Motor neuron (in vitro differentiated cells): Measurements from ENCODE around the gene MAML2. TPM values are rescaled to one million over a fixed set of nuclear protein-coding genes. Genes with fewer than 3 reads are reported as not detected.

ENCODE experiments used
- ATAC-seq, 8 experiments: fragments of 200-7000 bp; cut with Tn5 transposase; replicated peaks in 6 of 8; 2 replicates each; pipeline ENCODE4 v1.8.0; 2021; ENCODE audit warnings: mild to moderate bottlenecking in 8 of 8, moderate library complexity in 8 of 8
- H3K27ac ChIP-seq, 2 donors: fragments of 250-450 bp; sonication (Bioruptor Pico); 2 replicates each; pipeline ENCODE4 v1.9.0; 2021; ENCODE audit warnings: antibody characterized with exemption in 2 of 2, mild to moderate bottlenecking in 2 of 2, moderate library complexity in 1 of 2
- H3K4me1 ChIP-seq, 2 donors: fragments of 250-450 bp; sonication (Bioruptor Pico); replicated peaks in 1 of 2; 2 replicates each; pipeline ENCODE4 v1.6.1; 2021; ENCODE audit warnings: antibody characterized with exemption in 2 of 2, mild to moderate bottlenecking in 2 of 2, moderate library complexity in 1 of 2
- H3K4me3 ChIP-seq, 5 donors: fragments of 250-450 bp; sonication (Bioruptor Pico); 2 replicates each; pipeline ENCODE4 v1.9.0; 2021; ENCODE audit warnings: antibody characterized with exemption in 5 of 5, mild to moderate bottlenecking in 5 of 5, moderate library complexity in 4 of 5
- WGBS, 10 experiments: fragments of 450-650 bp; shearing (Covaris generic); methylation state at CpG; one replicate each; pipeline ENCODE4 v1.0.0; 2022; 5-methylcytosine and 5-hydroxymethylcytosine counted together
- in situ Hi-C, 9 experiments: fragments of 400-800 bp; cut with MboI; loops; one replicate each; pipeline ENCODE4 v1.15.0; 2021; ENCODE audit warnings: low sequenced_read_pairs in 9 of 9, low pct_unique_long_range_greater_than_20kb in 2 of 9; ENCODE audit not compliant: unreplicated experiment in 9 of 9
- total RNA-seq, 8 experiments: library from RNA; unstranded; fragments of 300-600 nt; gene quantifications; 2 replicates each; pipeline versions ENCODE4 v1.2.3 to v1.2.4, GENCODE V29; 2022

The MAML2 gene
- total RNA-seq, 8 experiments from 2014 or later, result 4.9 to 21.2 (median 6.4) TPM

DNA sequence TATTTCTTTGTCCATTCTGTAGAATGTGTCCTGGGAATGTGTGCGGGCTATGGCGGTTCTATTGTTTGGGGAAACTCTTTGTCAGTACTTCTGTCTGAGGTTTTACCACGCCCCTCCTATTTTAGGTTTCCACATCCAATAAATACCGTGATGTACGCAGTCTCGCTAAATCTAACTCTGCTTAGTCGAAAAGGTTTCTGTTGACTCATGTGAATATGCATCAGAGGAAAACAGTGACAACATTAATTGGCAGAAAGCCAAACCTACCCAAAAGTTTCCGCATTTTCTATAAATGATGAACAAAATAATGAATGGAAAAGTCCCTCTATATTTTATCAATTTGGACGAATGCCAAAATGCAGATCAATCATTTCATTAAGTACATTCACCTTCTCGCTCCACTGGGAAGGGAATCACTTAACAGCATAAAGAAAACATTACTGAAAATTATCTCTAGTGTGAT lies 143.4 kb downstream of the MAML2 start:
- H3K4me1 ChIP-seq, result peaks cover 41 to 45% of the 10 kb centered on the region in 2 donors
- no peak overlapping the region for H3K4me3 ChIP-seq
- H3K27ac ChIP-seq, result no peak overlapping the region
- 68 to 100% (median 85%) methylated on average over 2 to 10 of the region's 10 CpGs for WGBS, 10 experiments
- in situ Hi-C loops, result no loop called here
- ATAC-seq, result no peak

DNA sequence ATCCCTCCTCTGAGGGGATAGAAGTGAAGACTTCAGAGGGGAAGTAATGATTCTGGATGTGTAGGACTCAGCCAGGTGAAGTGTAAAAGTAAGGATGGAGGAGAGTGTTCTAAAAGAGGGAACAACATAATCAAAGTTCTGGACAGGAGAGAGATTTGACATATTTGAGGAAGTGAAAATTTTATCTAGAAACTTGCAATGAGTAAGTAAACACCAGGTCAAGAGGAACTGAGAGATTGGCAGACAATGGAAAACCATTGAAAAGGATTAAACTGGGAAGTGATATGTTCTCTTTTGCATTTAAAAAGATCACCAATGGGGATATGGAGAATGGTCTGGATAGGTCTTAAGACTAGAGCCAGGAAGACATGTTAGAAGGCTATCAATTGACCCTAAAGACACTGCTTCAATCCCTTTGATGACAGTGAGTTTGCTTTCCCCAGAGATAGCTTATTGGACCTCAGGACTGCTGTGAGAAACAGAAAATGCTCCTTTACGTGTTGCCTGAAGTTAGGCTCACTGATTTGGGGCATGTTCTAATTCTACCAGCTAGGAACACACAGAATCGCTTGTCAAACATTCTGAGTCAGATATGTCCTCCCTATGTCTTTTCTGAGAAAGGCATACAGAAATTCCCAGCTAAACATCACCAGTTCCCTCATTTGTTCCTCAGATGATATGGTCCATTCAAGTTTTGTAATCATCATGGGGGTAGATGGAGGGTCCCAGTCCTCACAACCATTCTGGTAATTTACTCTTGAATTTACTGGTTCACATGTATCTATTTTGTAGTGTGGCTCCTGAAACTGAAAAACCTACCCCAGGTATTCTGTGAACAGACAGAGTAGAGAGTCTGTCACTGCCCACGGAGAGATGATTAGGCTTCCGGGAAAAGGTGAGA lies 144.9 kb downstream of the MAML2 start:
- Histone ChIP-seq H3K4me1 (peaks cover 47 to 58% of the 10 kb centered on the region in 2 donors), H3K4me3 (no peak overlapping the region), H3K27ac (peak overlapping the region in 1 of 2 donors; percentile 22)
- WGBS, 10 experiments, result 81 to 100% (median 93%) methylated on average over 1 to 4 of the region's 4 CpGs
- in situ Hi-C loops, result no loop called here
- ATAC-seq, result no peak

DNA sequence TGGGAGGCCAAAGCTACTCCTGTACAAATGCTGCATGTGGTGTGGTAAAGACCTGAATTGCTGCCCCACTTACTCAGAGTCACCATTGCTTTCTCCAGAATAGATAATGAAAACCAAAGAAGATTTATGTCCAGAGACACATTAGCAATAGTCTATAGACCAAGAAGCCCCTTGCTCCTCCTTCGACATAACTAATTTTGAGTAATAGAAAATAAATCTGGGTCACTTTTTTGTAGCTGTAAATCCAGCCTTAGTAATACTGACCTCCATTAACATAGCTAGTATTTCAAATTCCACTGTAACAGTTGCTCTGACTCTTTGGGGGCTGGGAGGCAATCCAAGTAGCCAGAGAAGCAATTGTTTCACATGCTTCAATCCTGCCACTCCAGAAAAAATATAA lies 145.9 kb downstream of the MAML2 start:
- H3K4me3 ChIP-seq, result no peak overlapping the region
- WGBS, 10 experiments, result 13 to 100% (median 67%) methylated on average over 1 of the region's 1 CpG; no CpG with 5 or more reads in 4 of the 10 experiments
- peak in 6 of 8 experiments; percentile 18 to 88 (median 72) for ATAC-seq
- in situ Hi-C loops, result no loop called here
- peaks cover 52 to 63% of the 10 kb centered on the region in 2 donors for H3K4me1 ChIP-seq
- peak overlapping the region; percentile 67 to 82 for H3K27ac ChIP-seq

DNA sequence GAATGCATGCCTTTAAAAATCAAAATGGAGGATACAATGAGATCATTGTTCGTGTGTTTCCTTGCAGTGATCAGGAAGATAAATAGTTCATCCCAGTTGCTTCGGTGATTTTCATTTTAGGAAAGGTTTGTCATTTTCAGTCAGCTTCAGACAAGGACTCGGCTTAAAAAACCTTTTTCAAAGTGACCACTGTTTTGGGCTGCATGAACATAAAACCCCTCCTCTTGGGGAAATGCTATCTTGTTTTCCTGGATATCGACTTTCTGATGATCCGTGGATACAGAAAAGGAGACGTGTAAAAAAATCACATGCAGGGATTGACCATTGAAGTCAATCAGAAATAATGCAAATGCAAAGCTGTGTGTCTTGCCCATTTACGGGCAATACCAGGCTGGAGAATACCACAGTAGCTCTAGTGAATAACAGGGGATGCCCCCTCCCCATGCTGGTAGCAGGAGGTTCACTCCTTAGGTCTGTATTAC lies 146.8 kb downstream of the MAML2 start:
- peak overlapping the region; percentile 67 to 82 for H3K27ac ChIP-seq
- 10 to 93% (median 30%) methylated on average over 1 to 4 of the region's 7 CpGs; no CpG with 5 or more reads in 1 of the 10 experiments for WGBS, 10 experiments

DNA sequence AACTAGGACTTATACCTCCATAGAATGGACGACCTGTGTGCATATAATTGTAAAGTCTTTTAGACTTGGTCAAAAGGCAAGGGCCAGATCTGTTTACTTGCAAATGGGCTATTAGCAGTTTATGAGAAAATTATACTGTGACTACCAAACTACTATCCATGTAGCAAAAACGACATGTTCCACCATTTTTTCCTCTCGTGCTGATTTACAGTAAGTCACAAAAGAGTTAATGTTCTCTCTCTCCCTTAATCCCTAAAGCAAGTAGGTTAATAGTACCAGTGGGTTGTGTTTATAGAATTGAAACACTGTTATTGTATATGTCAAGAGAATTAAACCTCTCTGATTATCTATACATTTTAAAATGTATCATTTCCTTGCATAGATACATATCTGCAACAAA lies 147.3 kb downstream of the MAML2 start:
- WGBS, 10 experiments, result 71 to 100% (median 87%) methylated on average over 1 to 3 of the region's 3 CpGs; no CpG with 5 or more reads in 2 of the 10 experiments
- in situ Hi-C loops, result no loop called here
- peaks cover 52 to 63% of the 10 kb centered on the region in 2 donors for H3K4me1 ChIP-seq
- H3K27ac ChIP-seq, result peak overlapping the region; percentile 67 to 82
- no peak for ATAC-seq
- no peak overlapping the region for H3K4me3 ChIP-seq

More for the DNA sequence above, 146.8 kb downstream of the MAML2 start:
- peaks cover 52 to 63% of the 10 kb centered on the region in 2 donors for H3K4me1 ChIP-seq
- peak in 5 of 8 experiments; percentile 46 to 59 (median 53) for ATAC-seq
- in situ Hi-C loops, result no loop called here
- H3K4me3 ChIP-seq, result no peak overlapping the region

DNA sequence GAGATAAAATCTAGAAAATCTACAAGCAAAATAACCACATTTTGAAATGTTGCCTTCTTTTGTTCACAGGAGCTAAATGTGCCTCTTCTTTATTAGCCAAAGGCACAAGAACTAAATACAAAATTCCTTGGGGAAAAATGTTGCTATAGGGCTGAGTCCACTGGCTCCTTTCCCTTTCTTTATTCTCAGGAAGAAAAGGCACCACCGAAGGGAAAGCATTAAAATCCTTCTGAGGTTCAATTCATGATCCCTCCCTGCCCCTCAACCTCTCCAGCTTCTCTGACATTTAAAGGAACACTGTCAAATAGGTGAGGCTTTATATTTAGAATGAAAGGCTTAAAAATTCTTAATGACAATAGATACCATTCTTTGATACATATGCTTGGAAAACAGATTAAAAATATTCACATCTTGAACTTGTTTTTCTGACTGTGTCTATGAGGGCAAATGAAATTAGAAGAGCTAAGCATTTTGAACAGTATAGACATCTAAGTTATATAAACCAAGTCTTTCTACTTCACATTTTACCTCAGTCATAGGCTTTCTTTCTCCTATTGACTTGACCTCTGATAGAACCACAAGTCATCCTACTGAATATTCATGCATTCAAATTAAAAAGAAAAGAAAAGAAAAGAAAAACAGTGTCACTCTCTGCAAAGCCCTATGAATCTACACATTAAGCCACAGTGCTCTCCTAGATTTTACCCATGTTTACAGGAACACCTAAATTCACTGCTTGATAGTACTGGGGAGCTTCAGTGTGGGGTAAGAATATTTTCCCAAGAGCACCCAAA lies 148.2 kb downstream of the MAML2 start:
- H3K4me3 ChIP-seq, result no peak overlapping the region
- in situ Hi-C loops, result no loop called here
- ATAC-seq, result peak in 5 of 8 experiments; percentile 5 to 82 (median 74)
- peaks cover 52 to 57% of the 10 kb centered on the region in 2 donors for H3K4me1 ChIP-seq
- peak overlapping the region; percentile 67 to 82 for H3K27ac ChIP-seq
- WGBS, 10 experiments, result 0% methylated on average over 1 of the region's 1 CpG; no CpG with 5 or more reads in 4 of the 10 experiments

DNA sequence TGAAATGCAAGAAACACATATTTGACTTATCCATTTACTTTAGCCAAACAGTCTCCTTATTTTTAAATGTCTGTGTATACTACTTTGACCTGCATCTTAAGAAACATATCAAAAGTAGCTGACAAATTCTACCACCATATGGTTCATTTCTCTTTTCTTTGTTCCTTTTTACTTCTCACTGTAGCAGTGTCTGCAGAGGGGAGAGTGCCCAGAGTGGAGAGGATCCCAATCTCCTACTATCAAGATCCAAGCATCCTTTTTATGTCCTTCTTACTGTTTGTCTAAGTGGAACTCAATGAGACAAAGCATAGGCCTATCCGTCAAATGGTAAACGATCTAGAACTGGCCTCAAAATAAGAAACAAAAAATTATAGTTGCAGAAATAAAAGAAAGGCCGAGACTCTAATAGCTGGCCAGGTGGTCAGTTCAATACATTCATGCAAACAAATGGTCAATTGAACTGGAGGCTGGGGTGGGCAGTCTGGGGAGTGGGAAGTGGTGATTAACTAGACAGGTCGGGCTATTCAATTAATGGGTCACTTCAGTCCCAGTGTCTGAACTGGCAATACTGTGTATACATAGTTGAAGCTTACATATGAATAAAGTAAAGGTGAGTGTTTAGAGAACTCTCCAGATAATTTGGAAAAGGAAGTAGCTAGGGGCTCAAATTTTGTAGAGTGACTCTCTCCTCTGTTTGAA lies 149.1 kb downstream of the MAML2 start:
- Histone ChIP-seq H3K4me1 (peaks cover 51 to 52% of the 10 kb centered on the region in 2 donors), H3K27ac (peak overlapping the region; percentile 65 to 82), H3K4me3 (no peak overlapping the region)
- WGBS, 10 experiments, result 0 to 100% (median 43%) methylated on average over 1 to 4 of the region's 4 CpGs; no CpG with 5 or more reads in 2 of the 10 experiments
- in situ Hi-C loops, result no loop called here
- peak in 5 of 8 experiments; percentile 34 to 59 (median 49) for ATAC-seq

DNA sequence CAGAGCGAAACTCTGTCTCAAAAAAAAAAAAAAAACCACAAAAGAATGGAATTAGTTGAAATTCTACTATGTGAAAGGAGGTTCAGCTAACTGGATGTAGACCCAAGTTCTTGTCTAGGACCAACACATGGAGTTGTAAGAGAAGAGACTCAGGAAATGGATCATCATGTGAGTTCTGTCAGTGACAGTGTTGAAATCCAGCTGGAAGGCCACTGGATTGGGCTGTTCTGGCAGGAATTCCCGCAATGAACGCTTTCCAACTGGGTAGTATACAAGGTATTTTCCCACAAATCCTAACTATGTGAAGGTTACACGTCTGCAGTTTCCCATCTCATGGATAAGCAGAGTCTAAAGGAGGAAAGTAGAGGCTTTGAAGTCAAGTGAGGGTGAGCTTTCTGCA lies 151.2 kb downstream of the MAML2 start:
- ATAC-seq, result no peak
- WGBS, 10 experiments, result 76 to 100% (median 100%) methylated on average over 1 to 4 of the region's 4 CpGs; no CpG with 5 or more reads in 1 of the 10 experiments
- Histone ChIP-seq H3K27ac (no peak overlapping the region), H3K4me3 (no peak overlapping the region), H3K4me1 (peaks cover 42 to 48% of the 10 kb centered on the region in 2 donors)
- in situ Hi-C loops, result no loop called here

DNA sequence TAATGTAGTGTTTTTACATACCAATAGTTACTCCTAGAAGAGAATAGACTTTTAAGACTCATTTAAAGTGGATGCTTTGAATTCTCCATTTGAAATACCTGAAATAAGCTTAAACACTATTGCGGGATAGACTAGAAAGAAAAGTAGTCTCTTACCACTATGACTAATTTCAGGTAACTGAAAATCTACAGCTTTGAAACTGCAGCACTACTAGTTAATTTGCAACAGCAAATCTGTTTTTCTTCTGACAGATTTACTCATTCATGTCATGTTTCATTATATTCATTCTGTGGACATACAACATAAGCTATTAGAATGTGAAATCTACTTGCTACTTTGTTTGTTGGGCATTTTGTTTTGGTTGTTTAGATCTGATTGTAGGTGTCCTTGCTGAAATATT lies 153.6 kb downstream of the MAML2 start:
- no peak for ATAC-seq
- in situ Hi-C loops, result no loop called here
- Histone ChIP-seq H3K27ac (no peak overlapping the region), H3K4me3 (no peak overlapping the region), H3K4me1 (peaks cover 18 to 25% of the 10 kb centered on the region in 2 donors)
- WGBS, 10 experiments, result 78 to 100% (median 100%) methylated on average over 1 of the region's 1 CpG; no CpG with 5 or more reads in 3 of the 10 experiments

DNA sequence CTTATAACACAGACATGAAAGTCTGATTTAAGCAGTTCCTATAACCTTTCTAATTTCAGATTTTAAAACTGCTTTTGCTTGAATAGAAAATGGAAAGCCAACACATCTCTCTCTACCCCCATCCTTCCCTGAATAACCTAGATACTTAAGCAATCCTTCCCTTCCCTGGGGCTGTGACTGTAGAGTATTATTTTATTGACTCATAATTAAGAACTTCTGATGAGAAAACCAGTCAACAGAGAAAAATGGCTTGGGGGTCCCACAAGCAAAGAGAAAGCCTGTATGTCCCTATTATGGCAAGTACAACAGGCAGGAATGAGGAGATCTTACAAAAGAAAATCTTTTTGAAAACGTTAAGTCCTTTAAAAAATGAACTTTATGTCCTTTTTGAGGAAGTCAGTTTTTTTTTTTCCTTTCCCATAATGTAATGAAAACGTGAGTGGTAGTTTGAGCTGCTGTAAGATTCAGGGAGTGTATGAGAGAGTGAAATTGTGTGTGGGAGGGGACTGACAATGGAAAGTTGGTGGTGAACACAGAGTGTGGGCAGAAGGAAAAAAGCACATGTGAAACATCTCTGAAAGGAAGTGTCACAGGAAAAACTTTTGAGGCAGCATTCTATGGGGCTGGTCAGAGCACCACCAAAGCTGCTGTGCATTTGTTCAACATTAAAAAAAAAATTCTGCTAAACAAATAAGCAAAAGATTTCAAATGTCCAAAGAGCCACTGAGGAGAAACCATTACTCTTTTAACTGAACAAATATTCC lies 154.6 kb downstream of the MAML2 start:
- in situ Hi-C loops, result no loop called here
- Histone ChIP-seq H3K4me1 (peaks cover 9 to 16% of the 10 kb centered on the region in 2 donors), H3K27ac (no peak overlapping the region), H3K4me3 (no peak overlapping the region)
- WGBS, 10 experiments, result 0 to 78% (median 48%) methylated on average over 1 to 2 of the region's 2 CpGs
- ATAC-seq, result peak in 4 of 8 experiments; percentile 14 to 84 (median 66)

DNA sequence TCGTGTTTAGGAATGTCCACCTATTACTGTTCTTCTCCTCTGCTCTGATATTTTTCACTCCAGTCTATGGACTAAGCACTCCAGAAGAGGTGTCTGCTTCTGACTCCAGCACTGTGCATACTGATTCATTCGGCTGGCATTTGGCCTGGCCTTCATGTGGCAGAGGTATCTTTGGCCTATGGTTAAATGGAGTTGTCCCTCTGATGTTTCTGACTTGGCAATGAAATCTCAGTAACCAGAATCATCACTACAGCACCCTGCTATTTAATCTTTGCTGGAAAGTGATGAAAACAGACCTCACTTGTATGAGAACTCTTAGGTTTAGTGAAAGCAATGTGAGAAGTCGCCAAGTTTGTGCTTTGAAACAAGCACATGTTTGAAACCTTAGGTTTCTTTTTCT lies 155.2 kb downstream of the MAML2 start:
- 0 to 100% (median 90%) methylated on average over 1 to 3 of the region's 3 CpGs; no CpG with 5 or more reads in 2 of the 10 experiments for WGBS, 10 experiments
- in situ Hi-C loops, result no loop called here
- no peak overlapping the region for H3K4me3 ChIP-seq
- H3K27ac ChIP-seq, result no peak overlapping the region
- peak in 4 of 8 experiments; percentile 47 to 90 (median 74) for ATAC-seq
- H3K4me1 ChIP-seq, result peaks cover 3 to 10% of the 10 kb centered on the region in 2 donors

DNA sequence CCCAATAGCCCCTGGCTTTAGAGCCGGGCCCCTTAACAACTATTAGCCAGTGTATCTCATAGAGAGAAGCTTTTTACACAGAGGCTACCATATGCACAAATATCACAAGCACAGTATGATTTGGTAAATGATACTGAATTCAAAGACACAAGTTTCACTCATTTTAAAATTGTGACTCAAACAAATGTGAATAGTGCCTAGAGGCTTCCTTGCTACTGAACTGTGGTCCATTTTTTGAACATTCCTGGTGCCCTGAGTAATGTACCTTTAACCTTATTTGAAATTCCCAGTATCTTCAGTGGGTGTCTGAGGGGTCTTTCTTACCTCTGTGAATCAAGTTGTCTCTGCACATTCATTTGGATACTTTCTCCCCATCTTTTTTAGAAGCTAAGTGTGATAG lies 156.2 kb downstream of the MAML2 start:
- no peak overlapping the region for H3K4me3 ChIP-seq
- in situ Hi-C loops, result no loop called here
- no peak for ATAC-seq
- WGBS, 10 experiments, result 75 to 100% (median 100%) methylated on average over 1 of the region's 1 CpG; no CpG with 5 or more reads in 5 of the 10 experiments
- no peak overlapping the region for H3K27ac ChIP-seq
- peaks cover 0 to 7% of the 10 kb centered on the region in 2 donors for H3K4me1 ChIP-seq
